Loucy (cell line): Measurements from ENCODE around the gene NKX2-3.

Experiments used
- CTCF ChIP-seq: fragments of 200-600 bp; sonication (generic); conservative IDR thresholded peaks from 2 replicates; pipeline ENCODE4 v1.5.1; 2014; ENCODE audit warnings: mild to moderate bottlenecking, antibody characterized with exemption, low read length
- EZH2phosphoT487 ChIP-seq: fragments of 200-600 bp; IDR thresholded peaks from 2 replicates; pipeline ENCODE4 v1.6.1; 2018; ENCODE audit warnings: antibody characterized with exemption, mild to moderate bottlenecking, moderate library complexity, borderline replicate concordance

GRCh38 chr10:99484626-99485581 is 47.8 kb upstream of the NKX2-3 start:
- TF ChIP-seq CTCF, result peak; percentile 25; the same call in 1 of the 2 replicates
- no peak for TF ChIP-seq EZH2phosphoT487
